NB4 (cell line): ENCODE measurements around the gene CNBP.

ENCODE experiments used
- DNase-seq: peaks from one replicate; pipeline ENCODE4 v3.0.0; 2010; ENCODE audit warnings: low read depth
- H3K4me3 ChIP-seq: one replicate; pipeline ENCODE4 v1.5.1; 2011; ENCODE audit warnings: mild to moderate bottlenecking, low read depth, low read length, moderate library complexity
- CTCF ChIP-seq: IDR thresholded peaks from one replicate; pipeline ENCODE4 v1.5.1; 2012; ENCODE audit warnings: low read depth, low read length
- MAX ChIP-seq: IDR thresholded peaks from 2 replicates; pipeline ENCODE4 v1.6.1; 2011; ENCODE audit warnings: low read depth, low read length
- MYC ChIP-seq: IDR thresholded peaks from 2 replicates; pipeline ENCODE4 v1.6.1; 2011; ENCODE audit warnings: low read depth, low read length
- POLR2A ChIP-seq: IDR thresholded peaks from 2 replicates; pipeline ENCODE4 v1.6.1; 2011; ENCODE audit warnings: mild to moderate bottlenecking; ENCODE audit not compliant: insufficient read length; ENCODE audit errors: extremely low read depth

CNBP gene

GRCh38 chr3:129181819-129182218 lies 1.9 kb downstream of the CNBP start:
- TF ChIP-seq CTCF (no peak), MYC (no peak), MAX (no peak), POLR2A (no peak)
- DNase-seq, result no peak
- peak overlapping the region; percentile 79 for H3K4me3 ChIP-seq

- no peak for TF ChIP-seq MAX
- no peak for TF ChIP-seq MYC
- TF ChIP-seq CTCF, result no peak
- no peak for TF ChIP-seq POLR2A
- no peak for DNase-seq
- peak overlapping the region; percentile 79 for H3K4me3 ChIP-seq
Observed at GRCh38 chr3:129180461-129180860, 3.2 kb downstream of the CNBP start.

GRCh38 chr3:129176051-129176450 lies 7.6 kb downstream of the CNBP start:
- no peak for TF ChIP-seq MAX
- TF ChIP-seq MYC, result no peak
- TF ChIP-seq POLR2A, result no peak
- TF ChIP-seq CTCF, result no peak
- DNase-seq, result no peak
- H3K4me3 ChIP-seq, result no peak overlapping the region

- no peak overlapping the region for H3K4me3 ChIP-seq
- TF ChIP-seq CTCF (no peak), MYC (no peak), MAX (no peak), POLR2A (no peak)
Observed at GRCh38 chr3:129173725-129174124, 10.0 kb downstream of the CNBP start.

GRCh38 chr3:129173206-129173605 lies 10.5 kb downstream of the CNBP start:
- no peak overlapping the region for H3K4me3 ChIP-seq
- TF ChIP-seq MYC, result no peak
- no peak for TF ChIP-seq POLR2A
- TF ChIP-seq MAX, result no peak
- TF ChIP-seq CTCF, result no peak
- DNase-seq, result no peak

More at GRCh38 chr3:129173725-129174124, 10.0 kb downstream of the CNBP start:
- no peak for DNase-seq
